PFSK-1 (cell line): ENCODE data around the gene MEI4.

ENCODE experiments used
- FOXP2 ChIP-seq: optimal IDR thresholded peaks from 2 replicates; pipeline ENCODE3; 2011; ENCODE audit warnings: borderline replicate concordance, control low read depth, inconsistent platforms; ENCODE audit not compliant: insufficient read depth; ENCODE audit errors: extremely low read length, extremely low read depth
- POLR2AphosphoS5 ChIP-seq: IDR thresholded peaks from 2 replicates; pipeline ENCODE4 v1.6.1; 2012; ENCODE audit warnings: low read depth, mild to moderate bottlenecking, control low read depth, low read length, moderate library complexity
- SIN3A ChIP-seq: IDR thresholded peaks from 2 replicates; pipeline ENCODE4 v1.6.1; 2012; ENCODE audit warnings: mild to moderate bottlenecking, low read length, moderate library complexity, borderline replicate concordance; ENCODE audit not compliant: insufficient read depth
- TAF1 ChIP-seq: IDR thresholded peaks from 2 replicates; pipeline ENCODE4 v1.6.1; 2012; ENCODE audit warnings: low read length, control low read depth, borderline replicate concordance; ENCODE audit not compliant: insufficient read depth
- TF ChIP-seq, protein P1 (sequence below), 2 experiments: IDR thresholded peaks; 2 replicates each; pipeline versions ENCODE4 v1.6.1 to v1.8.0; 2011 to 2012; ENCODE audit warnings: low read depth in 2 of 2, low read length in 2 of 2, control low read depth in 1 of 2, inconsistent platforms in 1 of 2, mild to moderate bottlenecking in 1 of 2, moderate library complexity in 1 of 2; ENCODE audit not compliant: insufficient read depth in 1 of 2

Gene MEI4

DNA sequence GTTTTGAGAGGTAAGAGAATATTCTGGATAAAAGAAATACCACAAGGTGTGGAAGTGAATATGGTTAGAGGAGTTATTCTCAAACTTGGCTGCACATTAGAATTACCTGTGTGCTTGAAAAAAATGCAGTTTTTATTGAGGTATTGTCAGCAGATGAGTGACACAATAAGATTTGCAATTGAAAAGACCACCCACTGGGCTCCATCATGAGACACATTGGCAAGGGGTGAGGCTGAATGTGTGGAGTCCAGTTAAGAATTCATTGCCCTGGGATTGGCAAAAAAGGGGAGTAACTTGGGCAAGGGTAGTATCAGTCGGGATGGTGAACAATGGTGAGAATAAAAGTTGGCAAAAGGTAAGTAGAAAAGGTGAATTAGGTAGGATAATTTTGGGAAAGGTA, 63.5 kb downstream of the MEI4 start:
- TF ChIP-seq, protein P1, sequence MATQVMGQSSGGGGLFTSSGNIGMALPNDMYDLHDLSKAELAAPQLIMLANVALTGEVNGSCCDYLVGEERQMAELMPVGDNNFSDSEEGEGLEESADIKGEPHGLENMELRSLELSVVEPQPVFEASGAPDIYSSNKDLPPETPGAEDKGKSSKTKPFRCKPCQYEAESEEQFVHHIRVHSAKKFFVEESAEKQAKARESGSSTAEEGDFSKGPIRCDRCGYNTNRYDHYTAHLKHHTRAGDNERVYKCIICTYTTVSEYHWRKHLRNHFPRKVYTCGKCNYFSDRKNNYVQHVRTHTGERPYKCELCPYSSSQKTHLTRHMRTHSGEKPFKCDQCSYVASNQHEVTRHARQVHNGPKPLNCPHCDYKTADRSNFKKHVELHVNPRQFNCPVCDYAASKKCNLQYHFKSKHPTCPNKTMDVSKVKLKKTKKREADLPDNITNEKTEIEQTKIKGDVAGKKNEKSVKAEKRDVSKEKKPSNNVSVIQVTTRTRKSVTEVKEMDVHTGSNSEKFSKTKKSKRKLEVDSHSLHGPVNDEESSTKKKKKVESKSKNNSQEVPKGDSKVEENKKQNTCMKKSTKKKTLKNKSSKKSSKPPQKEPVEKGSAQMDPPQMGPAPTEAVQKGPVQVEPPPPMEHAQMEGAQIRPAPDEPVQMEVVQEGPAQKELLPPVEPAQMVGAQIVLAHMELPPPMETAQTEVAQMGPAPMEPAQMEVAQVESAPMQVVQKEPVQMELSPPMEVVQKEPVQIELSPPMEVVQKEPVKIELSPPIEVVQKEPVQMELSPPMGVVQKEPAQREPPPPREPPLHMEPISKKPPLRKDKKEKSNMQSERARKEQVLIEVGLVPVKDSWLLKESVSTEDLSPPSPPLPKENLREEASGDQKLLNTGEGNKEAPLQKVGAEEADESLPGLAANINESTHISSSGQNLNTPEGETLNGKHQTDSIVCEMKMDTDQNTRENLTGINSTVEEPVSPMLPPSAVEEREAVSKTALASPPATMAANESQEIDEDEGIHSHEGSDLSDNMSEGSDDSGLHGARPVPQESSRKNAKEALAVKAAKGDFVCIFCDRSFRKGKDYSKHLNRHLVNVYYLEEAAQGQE (IDR thresholded peaks at IDR 0.05; ENCODE audit: insufficient read depth in 1 of 2, low read depth in 2 of 2, low read length in 2 of 2), result no peak
- TF ChIP-seq TAF1, result no peak
- TF ChIP-seq POLR2AphosphoS5, result no peak
- TF ChIP-seq FOXP2, result no peak
- TF ChIP-seq SIN3A, result no peak

DNA sequence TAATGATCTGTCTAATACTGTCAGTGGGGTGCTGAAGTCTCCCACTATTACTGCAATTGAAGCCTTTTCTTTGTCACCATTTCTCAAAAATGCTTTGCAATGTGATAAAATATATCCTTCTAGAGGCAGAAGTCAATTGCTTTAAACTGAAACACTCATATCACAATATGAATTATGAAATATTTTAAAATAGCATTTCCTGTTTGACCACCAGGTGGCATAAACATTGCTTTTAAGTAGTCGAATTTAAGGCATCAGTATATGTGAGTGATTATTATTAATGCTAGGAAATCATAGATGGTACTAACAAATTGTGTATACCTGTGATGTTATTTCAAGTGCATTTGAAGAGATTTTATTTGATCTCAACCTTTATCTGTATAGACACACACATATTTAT, 87.5 kb downstream of the MEI4 start:
- TF ChIP-seq SIN3A, result no peak
- no peak for TF ChIP-seq TAF1
- TF ChIP-seq POLR2AphosphoS5, result no peak
- TF ChIP-seq FOXP2, result no peak
- TF ChIP-seq, protein P1 (IDR thresholded peaks at IDR 0.05; ENCODE audit: insufficient read depth in 1 of 2, low read depth in 2 of 2, low read length in 2 of 2), result no peak

DNA sequence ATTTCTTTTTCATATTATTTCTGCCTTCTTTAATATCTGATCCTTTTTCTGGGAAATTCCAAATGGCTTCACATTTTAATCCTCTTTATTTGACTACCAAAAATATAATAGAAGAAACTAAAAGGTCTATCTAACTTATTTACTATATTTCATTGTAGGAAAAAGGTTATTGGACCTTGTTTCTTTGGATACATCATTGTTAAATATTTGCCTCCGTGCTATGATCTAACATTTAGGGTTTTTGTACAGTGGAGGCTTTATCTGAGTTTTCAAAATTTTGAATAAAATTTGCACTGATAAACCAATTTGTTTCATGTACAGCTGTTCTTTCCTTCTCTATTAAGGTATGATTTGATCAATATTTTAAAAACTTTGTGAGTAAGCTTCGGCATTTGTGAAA, 109.5 kb downstream of the MEI4 start:
- TF ChIP-seq POLR2AphosphoS5 (no peak), SIN3A (no peak), TAF1 (no peak), FOXP2 (no peak)
- TF ChIP-seq, protein P1 (IDR thresholded peaks at IDR 0.05; ENCODE audit: insufficient read depth in 1 of 2, low read depth in 2 of 2, low read length in 2 of 2), result no peak

DNA sequence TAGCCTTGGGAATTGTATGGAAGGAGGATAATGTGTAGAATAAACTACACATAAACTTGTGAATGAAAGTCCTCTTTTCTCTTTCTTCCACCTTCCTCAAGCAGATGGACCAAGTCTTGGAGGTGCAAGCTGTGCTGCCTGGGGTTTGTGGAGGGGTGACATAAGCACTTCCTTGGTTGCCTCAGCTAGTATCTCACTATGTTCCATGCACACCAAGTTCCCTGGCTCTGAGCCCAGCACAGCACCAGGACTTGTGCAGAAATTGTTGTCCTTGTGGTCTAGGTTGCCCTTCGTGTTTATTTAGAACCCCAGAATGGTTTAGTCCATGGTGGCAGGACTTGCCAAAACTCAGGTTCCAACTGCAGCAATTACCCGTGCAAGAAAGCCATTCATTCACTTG, 110.3 kb downstream of the MEI4 start:
- TF ChIP-seq TAF1 (no peak), SIN3A (no peak), FOXP2 (no peak), POLR2AphosphoS5 (no peak)
- TF ChIP-seq, protein P1 (IDR thresholded peaks at IDR 0.05; ENCODE audit: insufficient read depth in 1 of 2, low read depth in 2 of 2, low read length in 2 of 2), result no peak

DNA sequence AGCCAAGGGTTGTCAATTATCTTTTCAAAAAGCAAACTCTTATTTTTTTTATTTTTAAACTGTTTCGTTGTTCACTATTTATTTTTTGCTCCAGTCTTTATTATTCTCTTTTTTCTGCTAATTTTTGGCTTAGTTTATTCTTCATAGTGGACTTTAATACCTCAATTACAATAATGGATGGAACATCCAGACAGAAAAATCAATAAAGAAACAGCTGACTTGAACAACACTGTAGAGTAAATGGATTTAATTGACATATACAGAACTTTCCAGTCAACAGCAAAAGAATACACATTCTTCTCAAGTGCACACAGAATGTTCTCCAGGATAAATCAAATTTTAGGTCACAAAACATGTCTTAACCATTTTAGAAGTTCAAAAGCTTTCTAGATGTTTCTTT, 111.5 kb downstream of the MEI4 start:
- TF ChIP-seq, protein P1 (IDR thresholded peaks at IDR 0.05; ENCODE audit: insufficient read depth in 1 of 2, low read depth in 2 of 2, low read length in 2 of 2), result no peak
- no peak for TF ChIP-seq POLR2AphosphoS5
- no peak for TF ChIP-seq SIN3A
- TF ChIP-seq FOXP2, result no peak
- no peak for TF ChIP-seq TAF1
